Esophagus (tissue), 2 donors: Measurements from ENCODE around the gene MRRF. TPM values are rescaled to one million over a fixed set of nuclear protein-coding genes. Genes with fewer than 3 reads are reported as not detected.
"Not testable (repeated sequence)": the region's sequence is repeated elsewhere in the genome, so short reads cannot be mapped to it uniquely, and the experiment has no call there.

Source experiments
- H3K27ac ChIP-seq, 2 donors: one replicate each; pipeline ENCODE4 v1.5.1; 2013; ENCODE audit warnings: low read depth in 2 of 2, mild to moderate bottlenecking in 2 of 2, inconsistent platforms in 1 of 2, low read length in 1 of 2, moderate library complexity in 1 of 2
- H3K27me3 ChIP-seq, 2 donors: one replicate each; pipeline ENCODE4 v1.6.1; 2013; ENCODE audit warnings: low read length in 2 of 2, control low read depth in 1 of 2, mild to moderate bottlenecking in 1 of 2; ENCODE audit not compliant: insufficient read depth in 2 of 2, control insufficient read depth in 1 of 2
- H3K36me3 ChIP-seq, 2 donors: one replicate each; pipeline ENCODE4 v1.6.1; 2013; ENCODE audit warnings: low read length in 1 of 2; ENCODE audit not compliant: control insufficient read depth in 2 of 2, insufficient read depth in 2 of 2
- H3K4me1 ChIP-seq, 2 donors: one replicate each; pipeline ENCODE4 v1.6.1; 2013; ENCODE audit warnings: low read length in 1 of 2; ENCODE audit not compliant: control insufficient read depth in 2 of 2, insufficient read depth in 2 of 2
- H3K4me3 ChIP-seq, 2 donors: one replicate each; pipeline ENCODE4 v1.5.1; 2013; ENCODE audit warnings: low read length in 2 of 2, mild to moderate bottlenecking in 2 of 2, low read depth in 1 of 2, moderate library complexity in 1 of 2
- H3K9me3 ChIP-seq, 2 donors: one replicate each; pipeline ENCODE4 v1.6.1; 2013; ENCODE audit warnings: mild to moderate bottlenecking in 2 of 2, low read depth in 1 of 2, low read length in 1 of 2, moderate library complexity in 1 of 2; ENCODE audit not compliant: control insufficient read depth in 2 of 2, insufficient read depth in 1 of 2
- WGBS, 2 donors: extraction: QIAGEN DNeasy Blood & Tissue Kit; methylation state at CpG; one replicate each; pipeline ENCODE4 v1.1.7; 2013; 5-methylcytosine and 5-hydroxymethylcytosine counted together
- polyA plus RNA-seq, 2 donors: library from polyadenylated mRNA; stranded (reverse); fragments of 200-250 nt; gene quantifications; one replicate each; pipeline ENCODE4 v1.2.3, GENCODE V29; 2013
- donor health status: healthy with polysubstance abuse.
- donor health status: Bipolar disorder and iron deficiency.

MRRF gene
- polyA plus RNA-seq, 2 donors: 22.4 to 36.3 TPM

- Histone ChIP-seq H3K36me3 (peaks cover 10 to 14% of the 10 kb centered on the region in 2 donors), H3K27ac (no peak overlapping the region), H3K9me3 (no peaks in the 10 kb centered on the region), H3K4me3 (no peak overlapping the region), H3K4me1 (no peaks in the 10 kb centered on the region), H3K27me3 (no peaks in the 10 kb centered on the region)
- WGBS, 2 donors: 67 to 68% methylated on average over 2 of the region's 2 CpGs
Measured at GRCh38 chr9:122322553-122322952, 57.9 kb downstream of the MRRF start.

GRCh38 chr9:122324665-122325064 lies 60.0 kb downstream of the MRRF start:
- WGBS, 2 donors: 56 to 68% methylated on average over 1 of the region's 1 CpG

GRCh38 chr9:122325124-122325523 lies 60.4 kb downstream of the MRRF start:
- WGBS, 2 donors: 18 to 30% methylated on average over 1 of the region's 1 CpG
- H3K27ac ChIP-seq: no peak overlapping the region
- no peaks in the 10 kb centered on the region for H3K27me3 ChIP-seq
- H3K4me1 ChIP-seq: no peaks in the 10 kb centered on the region
- H3K4me3 ChIP-seq: no peak overlapping the region
- H3K36me3 ChIP-seq: peaks cover 11 to 14% of the 10 kb centered on the region in 2 donors
- no peaks in the 10 kb centered on the region for H3K9me3 ChIP-seq

More at GRCh38 chr9:122324665-122325064, 60.0 kb downstream of the MRRF start:
- H3K9me3 ChIP-seq, H3K27me3 ChIP-seq, H3K4me1 ChIP-seq, H3K4me3 ChIP-seq, H3K27ac ChIP-seq: not testable (repeated sequence)
- H3K36me3 ChIP-seq: peaks cover 10 to 14% of the 10 kb centered on the region in 2 donors

- no peak overlapping the region for H3K27ac ChIP-seq
- H3K4me3 ChIP-seq: no peak overlapping the region
- H3K27me3 ChIP-seq: no peaks in the 10 kb centered on the region
- no peaks in the 10 kb centered on the region for H3K9me3 ChIP-seq
- no peaks in the 10 kb centered on the region for H3K4me1 ChIP-seq
- H3K36me3 ChIP-seq: peaks cover 12 to 14% of the 10 kb centered on the region in 2 donors
- 92 to 94% methylated on average over 2 of the region's 2 CpGs for WGBS, 2 donors
Measured at GRCh38 chr9:122327175-122327574, 62.5 kb downstream of the MRRF start.

- Histone ChIP-seq H3K4me3 (no peak overlapping the region), H3K9me3 (no peaks in the 10 kb centered on the region), H3K4me1 (no peaks in the 10 kb centered on the region), H3K36me3 (peaks cover 3 to 4% of the 10 kb centered on the region in 2 donors), H3K27me3 (no peaks in the 10 kb centered on the region), H3K27ac (no peak overlapping the region)
- whole genome bisulfite sequencing, 2 donors: 77 to 85% methylated on average over 3 of the region's 3 CpGs
Measured at GRCh38 chr9:122329597-122329996, 64.9 kb downstream of the MRRF start.

- not testable (repeated sequence) for H3K36me3 ChIP-seq, H3K27ac ChIP-seq, H3K9me3 ChIP-seq, H3K4me1 ChIP-seq, H3K4me3 ChIP-seq, H3K27me3 ChIP-seq
- whole genome bisulfite sequencing, 2 donors: 86 to 88% methylated on average over 6 of the region's 6 CpGs
Measured at GRCh38 chr9:122330466-122330865, 65.8 kb downstream of the MRRF start.

- 80 to 86% methylated on average over 3 of the region's 3 CpGs for WGBS, 2 donors
- Histone ChIP-seq H3K36me3 (peaks cover 2 to 3% of the 10 kb centered on the region in 2 donors), H3K4me3 (no peak overlapping the region), H3K27me3 (no peaks in the 10 kb centered on the region), H3K27ac (no peak overlapping the region), H3K4me1 (no peaks in the 10 kb centered on the region), H3K9me3 (no peaks in the 10 kb centered on the region)
Measured at GRCh38 chr9:122331523-122331927, 66.8 kb downstream of the MRRF start.

- Histone ChIP-seq H3K27me3 (no peaks in the 10 kb centered on the region), H3K27ac (no peak overlapping the region), H3K4me3 (no peak overlapping the region), H3K9me3 (no peaks in the 10 kb centered on the region), H3K4me1 (no peaks in the 10 kb centered on the region), H3K36me3 (peaks cover 0 to 2% of the 10 kb centered on the region in 2 donors)
- 46 to 49% methylated on average over 6 of the region's 6 CpGs for WGBS, 2 donors
Measured at GRCh38 chr9:122332083-122332482, 67.4 kb downstream of the MRRF start.

- Histone ChIP-seq H3K4me3 (no peak overlapping the region), H3K27me3 (no peaks in the 10 kb centered on the region), H3K27ac (no peak overlapping the region), H3K4me1 (no peaks in the 10 kb centered on the region), H3K9me3 (no peaks in the 10 kb centered on the region), H3K36me3 (peaks cover 0 to 2% of the 10 kb centered on the region in 2 donors)
- WGBS, 2 donors: 62 to 68% methylated on average over 7 of the region's 7 CpGs
Measured at GRCh38 chr9:122332644-122333043, 68.0 kb downstream of the MRRF start.

GRCh38 chr9:122333169-122333808 lies 68.6 kb downstream of the MRRF start:
- Histone ChIP-seq H3K9me3 (no peaks in the 10 kb centered on the region), H3K36me3 (peaks cover 0 to 2% of the 10 kb centered on the region in 2 donors), H3K4me3 (no peak overlapping the region), H3K27me3 (no peaks in the 10 kb centered on the region), H3K4me1 (no peaks in the 10 kb centered on the region), H3K27ac (no peak overlapping the region)
- WGBS, 2 donors: 72% methylated on average over 10 of the region's 10 CpGs
